HCT116 (cell line): ENCODE data around the gene APC2. TPM values are rescaled to one million over a fixed set of nuclear protein-coding genes. Genes with fewer than 3 reads are reported as not detected.

ENCODE experiments used
- ATAC-seq: fragments of 200-7000 bp; cut with Tn5 transposase; 2 replicates; pipeline ENCODE4 v1.9.1; 2020; ENCODE audit warnings: mild to moderate bottlenecking, moderate library complexity
- BruUV-seq: library from RNA; stranded (reverse); fragments of 400-500 nt; replicated peaks from 2 replicates; lab custom pipeline; 2021; lab: Mats Ljungman, UMichigan
- CTCF ChIA-PET: fragments of 300-600 bp; sonication (Branson Sonifier 250); formaldehyde crosslinking; loops from one replicate; lab custom pipeline; 2021; ENCODE audit warnings: antibody characterized with exemption; lab: Charles Lee
- POLR2A ChIA-PET: fragments of 300-600, 350-600 bp; sonication (Branson Sonifier 250); formaldehyde crosslinking; loops from one replicate; lab custom pipeline; 2021; ENCODE audit warnings: antibody characterized with exemption; lab: Charles Lee
- RAD21 ChIA-PET, 2 experiments: fragments of 300-600 bp; sonication (Branson Sonifier 250); formaldehyde crosslinking; loops; one replicate each; lab custom pipeline; 2023; ENCODE audit warnings: low total read pairs in 2 of 2; ENCODE audit not compliant: uncharacterized antibody in 2 of 2, unreplicated experiment in 2 of 2, low non-redundant PET in 1 of 2; lab: Charles Lee
- DNase-seq: peaks from one replicate; pipeline ENCODE4 v3.0.0-alpha.2; 2010; ENCODE audit warnings: low read depth, low spot score
- H2AFZ ChIP-seq: fragments of 200-600 bp; shearing (Covaris generic), sonication (generic); 2 replicates; pipeline ENCODE4 v1.6.1; 2017; ENCODE audit warnings: low read depth, mixed run types, mixed read lengths, antibody characterized with exemption, low read length; ENCODE audit not compliant: poor library complexity, severe bottlenecking
- H3K27ac ChIP-seq: 2 replicates; pipeline ENCODE4 v1.5.1; 2012; ENCODE audit warnings: low read depth, low read length
- H3K27me3 ChIP-seq: fragments of 200-600 bp; sonication (generic); 2 replicates; pipeline ENCODE4 v1.6.1; 2016; ENCODE audit warnings: mixed run types, low read length, mixed read lengths; ENCODE audit not compliant: insufficient read depth
- H3K36me3 ChIP-seq, 2 experiments: fragments of 200-500 bp in 1 of 2; fragments of 200-600 bp in 1 of 2; sonication (Bioruptor generic) in 1 of 2; sonication (generic) in 1 of 2; 2 replicates each; pipeline versions ENCODE4 v1.5.1 to v1.6.1; 2014 to 2016; ENCODE audit warnings: low read length in 2 of 2, inconsistent platforms in 1 of 2, mixed read lengths in 1 of 2, mixed run types in 1 of 2; ENCODE audit not compliant: insufficient read depth in 2 of 2, control insufficient read depth in 1 of 2
- H3K4me1 ChIP-seq, 2 experiments: fragments of 200-600 bp in 1 of 2; sonication (generic) in 1 of 2; 2 replicates each; pipeline versions ENCODE4 v1.5.1 to v1.6.1; 2012 to 2017; ENCODE audit warnings: low read length in 2 of 2, inconsistent platforms in 1 of 2, mild to moderate bottlenecking in 1 of 2, mixed read lengths in 1 of 2, mixed run types in 1 of 2, moderate library complexity in 1 of 2; ENCODE audit not compliant: insufficient read depth in 2 of 2, control insufficient read depth in 1 of 2
- H3K4me2 ChIP-seq: fragments of 200-600 bp; sonication (generic); 2 replicates; pipeline ENCODE4 v1.6.1; 2017; ENCODE audit warnings: mixed run types, low read length, mixed read lengths
- H3K4me3 ChIP-seq, 2 experiments: fragments of 200-600 bp in 1 of 2; sonication (generic) in 1 of 2; replicated peaks in 1 of 2; 2 replicates each; pipeline ENCODE4 v1.5.1; 2011 to 2016; ENCODE audit warnings: low read length in 2 of 2, control low read depth in 1 of 2, low read depth in 1 of 2, mild to moderate bottlenecking in 1 of 2, mixed read lengths in 1 of 2, mixed run types in 1 of 2
- H3K79me2 ChIP-seq: fragments of 200-600 bp; sonication (generic); 2 replicates; pipeline ENCODE4 v1.6.1; 2017; ENCODE audit warnings: mild to moderate bottlenecking, mixed run types, low read length, moderate library complexity, mixed read lengths; ENCODE audit not compliant: insufficient read depth
- H3K9ac ChIP-seq: fragments of 200-600 bp; sonication (generic); 2 replicates; pipeline ENCODE4 v1.6.1; 2016; ENCODE audit warnings: low read length, mixed read lengths
- H3K9me2 ChIP-seq: fragments of 200-600 bp; sonication (generic), shearing (Covaris generic); 2 replicates; pipeline ENCODE4 v1.6.1; 2017; ENCODE audit warnings: mixed run types, mild to moderate bottlenecking, moderate library complexity; ENCODE audit not compliant: insufficient read depth
- H3K9me3 ChIP-seq, 2 experiments: fragments of 200-500 bp in 1 of 2; fragments of 200-600 bp in 1 of 2; sonication (Bioruptor generic) in 1 of 2; sonication (generic) in 1 of 2; 2 replicates each; pipeline ENCODE4 v1.6.1; 2014 to 2017; ENCODE audit warnings: low read length in 2 of 2, mixed read lengths in 2 of 2, inconsistent platforms in 1 of 2, low read depth in 1 of 2, mild to moderate bottlenecking in 1 of 2, mixed run types in 1 of 2, moderate library complexity in 1 of 2; ENCODE audit not compliant: control insufficient read depth in 1 of 2, insufficient read depth in 1 of 2
- H4K20me1 ChIP-seq: fragments of 200-600 bp; sonication (generic), shearing (Covaris generic); 2 replicates; pipeline ENCODE4 v1.6.1; 2017; ENCODE audit warnings: mixed run types, mild to moderate bottlenecking, moderate library complexity; ENCODE audit not compliant: insufficient read depth
- ATF3 ChIP-seq: IDR thresholded peaks from 2 replicates; pipeline ENCODE4 v1.6.1; 2012
- CEBPB ChIP-seq: IDR thresholded peaks from 2 replicates; pipeline ENCODE4 v1.6.1; 2012; ENCODE audit warnings: low read depth
- CTCF ChIP-seq, 3 experiments: fragments of 200-600 bp in 1 of 3; sonication (generic) in 1 of 3; IDR thresholded peaks in 2 of 3; conservative IDR thresholded peaks in 1 of 3; 2 replicates each; pipeline ENCODE4 v1.5.1; 2012 to 2017; ENCODE audit warnings: low read depth in 2 of 3, low read length in 2 of 3, antibody characterized with exemption in 1 of 3, borderline replicate concordance in 1 of 3, control low read depth in 1 of 3, mild to moderate bottlenecking in 1 of 3, mixed read lengths in 1 of 3, mixed run types in 1 of 3, moderate library complexity in 1 of 3; ENCODE audit not compliant: insufficient read depth in 1 of 3
- ELF1 ChIP-seq: IDR thresholded peaks from 2 replicates; pipeline ENCODE4 v1.6.1; 2012; ENCODE audit warnings: low read depth, borderline replicate concordance
- FOSL1 ChIP-seq: IDR thresholded peaks from 2 replicates; pipeline ENCODE4 v1.6.1; 2012; ENCODE audit warnings: low read depth
- MAX ChIP-seq: IDR thresholded peaks from 2 replicates; pipeline ENCODE4 v1.6.1; 2012
- POLR2A ChIP-seq: IDR thresholded peaks from 2 replicates; pipeline ENCODE4 v1.7.0; 2011; ENCODE audit warnings: borderline replicate concordance; ENCODE audit not compliant: insufficient read depth, insufficient read length; ENCODE audit errors: extremely low read depth
- POLR2AphosphoS5 ChIP-seq: IDR thresholded peaks from 2 replicates; pipeline ENCODE4 v1.6.1; 2011; ENCODE audit warnings: mild to moderate bottlenecking, low read depth, low read length, moderate library complexity
- SP1 ChIP-seq: IDR thresholded peaks from 2 replicates; pipeline ENCODE4 v1.6.1; 2012; ENCODE audit warnings: low read depth
- SRF ChIP-seq: IDR thresholded peaks from 2 replicates; pipeline ENCODE4 v1.6.1; 2012; ENCODE audit warnings: low read depth
- YY1 ChIP-seq: IDR thresholded peaks from 2 replicates; pipeline ENCODE4 v1.6.1; 2011; ENCODE audit warnings: low read length, low read depth, moderate library complexity, mild to moderate bottlenecking; ENCODE audit not compliant: insufficient replicate concordance; ENCODE audit errors: extremely low read depth
- ZNF274 ChIP-seq: fragments of 200-500 bp; sonication (Bioruptor generic); IDR thresholded peaks from 2 replicates; pipeline ENCODE4 v1.6.1; 2014; ENCODE audit warnings: mild to moderate bottlenecking, low read depth, low read length, inconsistent platforms
- intact Hi-C: fragments of 100-400 bp; cut with micrococcal nuclease; formaldehyde crosslinking; loops from 2 replicates; pipeline ENCODE4 v1.10.0; 2022
- total RNA-seq: library from RNA; stranded (reverse); gene quantifications from one replicate; pipeline ENCODE4 v1.2.1, GENCODE V29; 2021; ENCODE audit not compliant: unreplicated experiment

Gene APC2
- total RNA-seq, 1 experiment from 2014 or later, result 1.6 TPM

GRCh38 chr19:1456121-1456900 lies 6.4 kb downstream of the APC2 start (continued):
- TF ChIP-seq CTCF (IDR thresholded peaks at IDR 0.05 in 2 of 3, conservative IDR thresholded peaks at IDR 0.05 in 1 of 3; ENCODE audit: borderline replicate concordance in 1 of 3, insufficient read depth in 1 of 3, low read depth in 2 of 3, low read length in 2 of 3) (no peak), ELF1 (no peak), POLR2A (no peak), ATF3 (no peak)

GRCh38 chr19:1457031-1457739 lies 7.3 kb downstream of the APC2 start:
- H3K79me2 ChIP-seq, result no peaks in the 10 kb centered on the region
- DNase-seq (no peak), ATAC-seq (no peak)
- no peaks in the 10 kb centered on the region for H3K9me2 ChIP-seq
- H4K20me1 ChIP-seq, result no peaks in the 10 kb centered on the region
- H2AFZ ChIP-seq, result no peak overlapping the region
- H3K36me3 ChIP-seq, result peaks cover 0 to 3% of the 10 kb centered on the region in 2 experiments; a peak in 1 of 4 replicates
- H3K27me3 ChIP-seq, result no peaks in the 10 kb centered on the region
- RAD21 ChIA-PET, result no interaction called here
- no peaks in the 10 kb centered on the region for H3K9me3 ChIP-seq
- no peak overlapping the region for H3K4me2 ChIP-seq
- no peak overlapping the region for H3K9ac ChIP-seq
- H3K27ac ChIP-seq, result no peak overlapping the region; the same call in 1 of the 2 replicates
- intact Hi-C loops, result no loop called here
- no peak overlapping the region for H3K4me3 ChIP-seq
- TF ChIP-seq CEBPB (no peak), POLR2AphosphoS5 (no peak), SRF (no peak), ZNF274 (no peak), YY1 (no peak), SP1 (no peak), FOSL1 (no peak), MAX (no peak)
- no TSS peak for BruUV-seq
- POLR2A ChIA-PET, result no interaction called here
- H3K4me1 ChIP-seq, result peaks cover 23 to 47% of the 10 kb centered on the region in 2 experiments
- CTCF ChIA-PET, result no interaction called here
